VCaP (cell line): Measurements from ENCODE around the gene C12orf60.

Source experiments
- H3K27ac ChIP-seq: fragments of 450-650 bp; 2 replicates; pipeline ENCODE4 v1.5.1; 2017
- CTCF ChIP-seq: fragments of 450-650 bp; conservative IDR thresholded peaks from 2 replicates; pipeline ENCODE4 v1.5.1; 2017; ENCODE audit warnings: mild to moderate bottlenecking, moderate library complexity

The C12orf60 gene

GRCh38 chr12:14860490-14860889 is 57.0 kb downstream of the C12orf60 start:
- no peak overlapping the region for H3K27ac ChIP-seq
- TF ChIP-seq CTCF = no peak

- TF ChIP-seq CTCF = no peak
- no peak overlapping the region for H3K27ac ChIP-seq
These were observed 65.5 kb downstream of the C12orf60 start for GRCh38 chr12:14868916-14869506.

GRCh38 chr12:14871247-14871646 is 67.8 kb downstream of the C12orf60 start:
- no peak for TF ChIP-seq CTCF
- no peak overlapping the region for H3K27ac ChIP-seq

- TF ChIP-seq CTCF = no peak
- H3K27ac ChIP-seq = no peak overlapping the region
These were observed 68.4 kb downstream of the C12orf60 start for GRCh38 chr12:14871886-14872285.

GRCh38 chr12:14873440-14874185 is 70.1 kb downstream of the C12orf60 start:
- no peak overlapping the region for H3K27ac ChIP-seq
- TF ChIP-seq CTCF = no peak
